Neural progenitor cell (in vitro differentiated cells): ENCODE data around the gene MRM2.

ENCODE experiments used
- EZH2 ChIP-seq: fragments of 200-600 bp; sonication (generic); IDR thresholded peaks from 2 replicates; pipeline ENCODE4 v1.6.1; 2017; ENCODE audit warnings: antibody characterized with exemption, mild to moderate bottlenecking, moderate library complexity
- TF ChIP-seq, protein P1 (sequence below): fragments of 200-600 bp; sonication (generic); IDR thresholded peaks from 2 replicates; pipeline ENCODE4 v1.5.1; 2017; ENCODE audit warnings: antibody characterized with exemption, mild to moderate bottlenecking

DNA sequence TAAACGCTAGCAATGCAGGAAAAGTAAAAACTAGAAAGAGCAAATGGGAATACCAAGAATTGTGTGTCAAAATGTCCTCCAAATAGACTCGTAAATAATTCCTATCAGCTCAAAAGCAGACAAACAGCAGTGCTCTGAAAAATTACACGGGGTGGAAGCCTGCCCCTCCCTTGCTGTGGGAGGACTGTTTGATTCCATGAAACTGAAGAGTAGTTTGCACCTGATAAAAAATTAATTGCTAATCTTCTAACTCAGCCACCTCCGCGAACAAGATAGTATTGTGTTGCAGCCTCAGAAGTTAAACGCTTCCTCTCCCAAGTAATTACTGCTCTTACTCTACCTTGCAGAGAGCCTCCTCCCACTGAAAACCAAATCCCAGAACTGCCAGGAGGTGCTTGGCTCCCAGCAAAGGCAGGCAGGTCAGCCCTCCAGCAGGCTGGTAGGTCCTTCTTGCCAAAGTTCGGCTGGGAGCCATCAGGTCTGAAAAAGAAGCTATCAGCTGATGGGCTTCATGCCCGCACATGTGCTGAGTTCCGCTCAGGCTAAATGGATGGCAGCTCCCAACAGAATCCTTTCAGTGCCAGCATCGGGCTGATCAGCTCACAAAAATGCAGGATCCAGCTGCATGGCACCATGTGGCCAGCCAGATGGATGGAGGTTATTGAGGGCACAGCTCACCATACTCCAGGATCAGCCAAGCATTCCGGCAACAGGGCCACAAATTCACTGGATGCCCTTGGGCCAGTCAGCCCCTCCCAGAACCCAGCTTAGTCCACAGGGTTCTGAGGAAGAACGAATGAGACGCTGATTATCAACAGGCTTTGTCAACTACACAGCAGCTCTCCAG lies 46.4 kb downstream of the MRM2 start:
- TF ChIP-seq, protein P1, sequence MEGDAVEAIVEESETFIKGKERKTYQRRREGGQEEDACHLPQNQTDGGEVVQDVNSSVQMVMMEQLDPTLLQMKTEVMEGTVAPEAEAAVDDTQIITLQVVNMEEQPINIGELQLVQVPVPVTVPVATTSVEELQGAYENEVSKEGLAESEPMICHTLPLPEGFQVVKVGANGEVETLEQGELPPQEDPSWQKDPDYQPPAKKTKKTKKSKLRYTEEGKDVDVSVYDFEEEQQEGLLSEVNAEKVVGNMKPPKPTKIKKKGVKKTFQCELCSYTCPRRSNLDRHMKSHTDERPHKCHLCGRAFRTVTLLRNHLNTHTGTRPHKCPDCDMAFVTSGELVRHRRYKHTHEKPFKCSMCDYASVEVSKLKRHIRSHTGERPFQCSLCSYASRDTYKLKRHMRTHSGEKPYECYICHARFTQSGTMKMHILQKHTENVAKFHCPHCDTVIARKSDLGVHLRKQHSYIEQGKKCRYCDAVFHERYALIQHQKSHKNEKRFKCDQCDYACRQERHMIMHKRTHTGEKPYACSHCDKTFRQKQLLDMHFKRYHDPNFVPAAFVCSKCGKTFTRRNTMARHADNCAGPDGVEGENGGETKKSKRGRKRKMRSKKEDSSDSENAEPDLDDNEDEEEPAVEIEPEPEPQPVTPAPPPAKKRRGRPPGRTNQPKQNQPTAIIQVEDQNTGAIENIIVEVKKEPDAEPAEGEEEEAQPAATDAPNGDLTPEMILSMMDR, result no peak
- TF ChIP-seq EZH2, result no peak
